Esophagus (tissue), 2 donors: ENCODE results near the gene SATB2. TPM values are rescaled to one million over a fixed set of nuclear protein-coding genes. Genes with fewer than 3 reads are reported as not detected.
A peak's percentile ranks its signal among the peaks of the same experiment; 100 is the strongest.

Experiments used
- H3K27ac ChIP-seq, 2 donors: one replicate each; pipeline ENCODE4 v1.5.1; 2013; ENCODE audit warnings: low read depth in 2 of 2, mild to moderate bottlenecking in 2 of 2, inconsistent platforms in 1 of 2, low read length in 1 of 2, moderate library complexity in 1 of 2
- H3K27me3 ChIP-seq, 2 donors: one replicate each; pipeline ENCODE4 v1.6.1; 2013; ENCODE audit warnings: low read length in 2 of 2, control low read depth in 1 of 2, mild to moderate bottlenecking in 1 of 2; ENCODE audit not compliant: insufficient read depth in 2 of 2, control insufficient read depth in 1 of 2
- H3K36me3 ChIP-seq, 2 donors: one replicate each; pipeline ENCODE4 v1.6.1; 2013; ENCODE audit warnings: low read length in 1 of 2; ENCODE audit not compliant: control insufficient read depth in 2 of 2, insufficient read depth in 2 of 2
- H3K4me1 ChIP-seq, 2 donors: one replicate each; pipeline ENCODE4 v1.6.1; 2013; ENCODE audit warnings: low read length in 1 of 2; ENCODE audit not compliant: control insufficient read depth in 2 of 2, insufficient read depth in 2 of 2
- H3K4me3 ChIP-seq, 2 donors: one replicate each; pipeline ENCODE4 v1.5.1; 2013; ENCODE audit warnings: low read length in 2 of 2, mild to moderate bottlenecking in 2 of 2, low read depth in 1 of 2, moderate library complexity in 1 of 2
- H3K9me3 ChIP-seq, 2 donors: one replicate each; pipeline ENCODE4 v1.6.1; 2013; ENCODE audit warnings: mild to moderate bottlenecking in 2 of 2, low read depth in 1 of 2, low read length in 1 of 2, moderate library complexity in 1 of 2; ENCODE audit not compliant: control insufficient read depth in 2 of 2, insufficient read depth in 1 of 2
- WGBS, 2 donors: extraction: QIAGEN DNeasy Blood & Tissue Kit; methylation state at CpG; one replicate each; pipeline ENCODE4 v1.1.7; 2013; 5-methylcytosine and 5-hydroxymethylcytosine counted together
- polyA plus RNA-seq, 2 donors: library from polyadenylated mRNA; stranded (reverse); fragments of 200-250 nt; gene quantifications; one replicate each; pipeline ENCODE4 v1.2.3, GENCODE V29; 2013
- donor health status: healthy with polysubstance abuse.
- donor health status: Bipolar disorder and iron deficiency.

SATB2 gene
- polyA plus RNA-seq, 2 donors: 0.33 to 0.57 TPM

- 23 to 31% methylated on average over 13 of the region's 13 CpGs for WGBS, 2 donors
- Histone ChIP-seq H3K27me3 (peaks cover 3 to 52% of the 10 kb centered on the region in 2 donors), H3K4me1 (peaks cover 21% of the 10 kb centered on the region in 2 donors), H3K4me3 (no peak overlapping the region), H3K27ac (no peak overlapping the region), H3K36me3 (no peaks in the 10 kb centered on the region), H3K9me3 (peaks cover 2 to 10% of the 10 kb centered on the region in 2 donors)
Measured at GRCh38 chr2:199460846-199461710, 3.3 kb upstream of the SATB2 start.

GRCh38 chr2:199460101-199460671 is 2.4 kb upstream of the SATB2 start:
- no peaks in the 10 kb centered on the region for H3K36me3 ChIP-seq
- H3K4me3 ChIP-seq: peak overlapping the region; percentile 66 to 81
- 8 to 11% methylated on average over 14 of the region's 14 CpGs for WGBS, 2 donors
- H3K27ac ChIP-seq: peak overlapping the region in 1 of 2 donors; percentile 77
- H3K9me3 ChIP-seq: peaks cover 2 to 10% of the 10 kb centered on the region in 2 donors
- H3K27me3 ChIP-seq: peaks cover 0 to 55% of the 10 kb centered on the region in 2 donors
- peaks cover 21 to 26% of the 10 kb centered on the region in 2 donors for H3K4me1 ChIP-seq

GRCh38 chr2:199459286-199460100 is 1.8 kb upstream of the SATB2 start:
- Histone ChIP-seq H3K27ac (peak overlapping the region; percentile 67 to 77), H3K27me3 (peaks cover 0 to 49% of the 10 kb centered on the region in 2 donors), H3K36me3 (no peaks in the 10 kb centered on the region), H3K4me3 (peak overlapping the region; percentile 66 to 81), H3K9me3 (peaks cover 2 to 7% of the 10 kb centered on the region in 2 donors), H3K4me1 (peaks cover 19 to 24% of the 10 kb centered on the region in 2 donors)
- 0 to 1% methylated on average over 53 to 70 of the region's 70 CpGs for WGBS, 2 donors

DNA sequence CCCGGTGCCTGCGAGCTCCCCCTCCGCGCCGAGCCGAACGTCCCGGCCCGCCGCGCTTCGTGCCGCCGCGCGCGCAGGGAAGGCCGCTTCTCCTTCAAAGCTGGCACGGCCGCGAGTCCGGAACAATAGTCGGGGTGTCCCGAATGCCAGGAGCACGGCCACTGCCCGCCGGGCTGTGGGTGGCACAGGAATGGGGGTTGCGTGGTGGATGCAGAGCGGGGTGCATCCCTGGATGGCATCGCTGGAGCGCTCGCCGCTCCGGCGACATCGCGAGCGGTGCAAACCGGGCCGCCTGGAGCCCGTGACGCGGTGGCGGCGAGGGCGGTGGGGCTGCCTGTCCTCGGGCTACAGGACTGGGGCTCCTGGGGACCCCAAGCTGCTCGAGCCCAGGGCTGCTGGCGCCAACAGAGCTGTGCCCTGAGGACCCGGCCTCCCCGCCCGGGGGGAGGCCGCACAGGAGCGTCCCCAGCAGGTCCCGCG is 1.1 kb upstream of the SATB2 start:
- Histone ChIP-seq H3K4me1 (peaks cover 16 to 22% of the 10 kb centered on the region in 2 donors), H3K27me3 (peaks cover 0 to 42% of the 10 kb centered on the region in 2 donors), H3K9me3 (peaks cover 2 to 7% of the 10 kb centered on the region in 2 donors), H3K36me3 (no peaks in the 10 kb centered on the region), H3K27ac (peak overlapping the region; percentile 51 to 77), H3K4me3 (peak overlapping the region; percentile 66 to 81)
- WGBS, 2 donors: 0 to 1% methylated on average over 40 to 56 of the region's 56 CpGs

DNA sequence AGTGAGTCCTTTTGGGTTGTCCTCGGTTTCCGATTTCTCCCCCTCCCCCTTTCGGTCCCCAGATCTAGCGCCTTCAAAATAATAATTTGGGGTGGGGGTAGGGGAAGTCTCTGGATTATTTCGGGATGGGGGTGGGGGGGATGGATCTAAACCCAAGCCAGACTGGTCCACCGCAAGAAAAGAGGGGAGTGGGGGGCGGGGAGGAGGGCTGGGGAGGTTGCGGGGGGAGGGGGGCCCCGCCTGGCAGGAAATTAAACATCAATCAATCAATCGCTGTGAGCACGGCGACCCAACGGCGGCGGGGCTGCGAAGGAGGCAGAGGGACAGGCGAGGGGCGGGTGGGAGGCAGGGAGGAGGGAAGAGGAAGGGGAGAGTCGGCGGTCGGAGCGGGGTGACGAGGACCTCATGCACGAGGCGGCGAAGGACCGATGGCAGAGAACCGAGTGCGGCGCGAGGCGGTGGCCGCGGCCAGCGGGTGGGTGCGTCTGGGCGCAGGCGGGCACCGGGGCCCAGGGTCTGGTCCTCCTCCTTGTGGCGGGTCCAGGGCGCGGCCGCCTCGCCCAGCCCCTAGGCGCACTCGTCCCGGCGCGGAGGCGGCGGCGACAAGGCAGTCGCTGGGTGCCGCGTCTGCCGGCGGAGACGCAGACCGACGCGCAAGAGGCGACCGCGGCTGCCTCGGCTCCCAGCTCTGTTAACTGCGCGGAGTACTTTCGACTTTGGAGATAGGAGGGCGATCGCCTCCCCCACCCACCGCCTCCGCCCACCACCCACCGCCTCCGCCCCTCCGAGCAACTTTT is 468 bp upstream of the SATB2 start:
- Histone ChIP-seq H3K9me3 (peaks cover 2 to 6% of the 10 kb centered on the region in 2 donors), H3K27ac (peak overlapping the region in 1 of 2 donors; percentile 77), H3K4me3 (peak overlapping the region; percentile 66 to 81), H3K36me3 (no peaks in the 10 kb centered on the region), H3K4me1 (peaks cover 10 to 16% of the 10 kb centered on the region in 2 donors), H3K27me3 (peaks cover 0 to 37% of the 10 kb centered on the region in 2 donors)
- WGBS, 2 donors: 1 to 2% methylated on average over 41 to 75 of the region's 75 CpGs

GRCh38 chr2:199456383-199457146 is 1.2 kb downstream of the SATB2 start:
- Histone ChIP-seq H3K27me3 (peaks cover 0 to 21% of the 10 kb centered on the region in 2 donors), H3K9me3 (peaks cover 0 to 3% of the 10 kb centered on the region in 2 donors), H3K4me3 (peak overlapping the region; percentile 30 to 81), H3K27ac (no peak overlapping the region), H3K36me3 (no peaks in the 10 kb centered on the region), H3K4me1 (peaks cover 9 to 16% of the 10 kb centered on the region in 2 donors)
- 6 to 8% methylated on average over 43 to 44 of the region's 44 CpGs for WGBS, 2 donors

DNA sequence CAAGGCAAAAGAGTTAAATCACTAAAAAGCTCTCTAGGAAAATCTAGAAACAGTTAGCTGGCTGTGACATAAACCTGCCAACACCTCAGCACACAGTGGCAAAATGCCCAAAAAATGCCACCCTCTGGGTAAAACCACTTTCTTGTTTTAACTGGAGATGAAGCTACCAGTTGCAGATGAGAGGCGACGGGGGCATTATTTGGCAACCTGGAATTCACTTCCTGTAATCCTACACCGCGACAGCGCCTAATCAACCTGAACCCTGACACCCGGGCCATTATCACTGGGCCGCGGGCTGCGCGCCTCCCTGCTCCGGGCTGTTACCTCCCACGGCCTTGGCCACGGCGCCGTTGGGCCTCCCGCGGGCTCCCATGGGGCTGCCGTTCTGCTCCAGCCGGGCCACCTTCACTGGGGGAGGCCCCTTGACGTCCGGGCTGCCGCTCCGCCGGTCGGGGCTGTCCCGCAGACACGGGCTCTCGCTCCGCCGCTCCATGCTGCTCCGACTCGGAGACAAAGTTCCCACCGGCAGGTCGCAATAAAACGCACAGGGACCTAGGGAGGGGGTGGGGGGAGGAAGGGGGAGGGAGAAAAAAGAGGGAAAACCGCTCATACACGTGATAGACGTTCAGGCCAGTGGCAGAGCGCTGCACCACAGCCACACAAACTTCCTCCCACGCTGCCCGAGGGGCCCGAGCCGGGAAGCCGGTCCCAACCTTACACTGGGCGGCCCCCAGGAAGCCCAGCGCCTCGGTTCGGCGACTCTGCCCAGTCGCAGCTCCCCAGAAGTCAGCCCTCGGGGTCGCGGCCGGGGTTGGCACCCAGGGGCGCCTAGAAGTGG is 2.0 kb downstream of the SATB2 start:
- H3K36me3 ChIP-seq: no peaks in the 10 kb centered on the region
- peaks cover 0 to 3% of the 10 kb centered on the region in 2 donors for H3K9me3 ChIP-seq
- peak overlapping the region; percentile 29 to 37 for H3K4me3 ChIP-seq
- H3K27ac ChIP-seq: no peak overlapping the region
- peaks cover 0 to 21% of the 10 kb centered on the region in 2 donors for H3K27me3 ChIP-seq
- H3K4me1 ChIP-seq: peaks cover 9 to 16% of the 10 kb centered on the region in 2 donors
- 6% methylated on average over 52 to 55 of the region's 55 CpGs for WGBS, 2 donors

DNA sequence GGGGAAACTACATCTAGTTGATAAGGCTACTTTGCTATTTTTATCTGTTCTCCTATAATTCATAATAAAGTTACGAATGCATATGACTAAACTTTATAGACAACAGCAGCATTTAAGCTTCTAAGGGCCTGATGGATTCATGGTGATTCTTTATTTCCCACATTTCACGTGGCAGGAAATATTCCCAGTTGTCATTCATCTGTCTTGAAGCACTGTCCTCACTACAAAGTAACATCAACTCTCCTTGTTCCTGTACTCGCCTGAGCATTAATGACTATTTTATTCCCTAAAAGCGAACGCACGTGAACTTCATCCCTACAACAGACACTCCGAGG is 2.6 kb downstream of the SATB2 start:
- no peak overlapping the region for H3K4me3 ChIP-seq
- peaks cover 9 to 16% of the 10 kb centered on the region in 2 donors for H3K4me1 ChIP-seq
- no peak overlapping the region for H3K27ac ChIP-seq
- whole genome bisulfite sequencing, 2 donors: 54 to 56% methylated on average over 7 of the region's 7 CpGs
- H3K27me3 ChIP-seq: peaks cover 0 to 20% of the 10 kb centered on the region in 2 donors
- H3K36me3 ChIP-seq: no peaks in the 10 kb centered on the region
- peaks cover 0 to 3% of the 10 kb centered on the region in 2 donors for H3K9me3 ChIP-seq
